HG03139 (cell line): ENCODE measurements around the gene ANXA10.
"Not testable (repeated sequence)": the region's sequence is repeated elsewhere in the genome, so short reads cannot be mapped to it uniquely, and the experiment has no call there.

Experiments
- ATAC-seq: cut with Tn5 transposase; IDR thresholded peaks from one replicate; pipeline ENCODE4 v1.9.1; 2021; ENCODE audit not compliant: unreplicated experiment

Gene ANXA10

DNA sequence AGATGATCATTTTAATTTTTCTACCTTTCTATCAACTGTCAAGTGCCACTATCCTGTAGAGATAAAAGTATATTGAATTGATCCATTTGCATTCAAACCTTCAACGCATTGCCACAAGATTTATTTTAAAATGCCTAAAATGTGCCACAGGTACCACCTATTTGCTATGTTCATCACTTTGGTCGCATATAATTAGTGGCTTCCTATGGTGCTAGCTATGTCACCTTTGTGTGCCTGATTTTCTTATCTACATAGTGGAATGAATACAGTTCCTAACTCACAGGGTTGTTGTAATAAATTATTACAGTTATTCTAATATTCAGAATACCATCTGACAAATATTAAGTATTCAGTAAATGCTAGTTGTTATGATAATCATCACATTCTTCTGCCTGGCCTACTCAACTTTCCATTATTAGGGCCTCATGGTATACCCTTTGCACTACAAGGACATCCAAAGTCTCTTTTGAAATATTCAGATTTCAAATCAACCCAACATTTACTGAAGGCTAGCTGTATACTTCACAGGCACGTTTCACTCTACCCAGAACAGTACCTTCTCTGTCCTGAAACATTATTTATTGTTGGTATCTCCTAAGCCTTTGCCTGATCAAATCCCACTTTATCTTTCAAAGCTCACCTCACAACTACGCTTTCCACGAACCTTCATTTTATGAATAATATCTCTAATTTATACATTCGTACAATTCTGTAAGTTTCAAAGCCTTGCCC lies 62.4 kb downstream of the ANXA10 start:
- ATAC-seq: no peak

DNA sequence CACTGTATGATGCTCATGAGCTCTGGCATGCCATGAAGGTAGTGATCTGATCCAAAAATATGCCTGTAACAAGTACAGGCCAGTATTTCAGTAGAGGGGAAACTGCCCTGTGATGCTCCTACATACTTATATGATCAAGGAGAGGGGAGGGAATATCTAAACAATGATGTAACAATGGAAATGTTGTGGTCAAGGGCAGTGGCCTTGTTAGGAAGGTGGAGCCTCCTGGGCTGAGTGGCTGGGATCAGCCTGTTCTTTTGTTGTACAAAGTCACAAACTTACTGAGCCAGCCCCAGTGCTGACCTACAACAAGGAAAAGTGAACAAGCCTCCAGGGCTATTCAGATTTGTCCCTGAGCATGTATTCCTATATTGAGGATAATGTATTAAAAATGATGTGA lies 70.3 kb downstream of the ANXA10 start:
- ATAC-seq: no peak

DNA sequence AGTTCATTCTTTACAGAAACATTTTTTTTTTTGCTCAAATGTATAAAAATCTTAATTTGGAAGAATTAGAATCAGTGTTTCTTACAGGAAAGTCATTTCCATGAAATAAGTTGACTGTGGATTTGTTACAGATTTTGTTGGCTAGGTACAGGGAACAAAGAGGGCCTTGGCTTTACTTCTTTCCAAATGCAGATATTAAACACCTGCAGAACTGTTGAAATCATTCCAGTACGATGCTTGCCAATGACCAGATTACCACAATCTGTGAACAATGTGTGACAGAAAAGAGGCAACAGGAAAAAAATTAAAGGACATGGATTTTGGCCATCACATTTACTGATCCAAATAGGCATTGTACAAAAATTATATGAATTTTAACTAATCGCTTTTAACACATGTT lies 70.8 kb downstream of the ANXA10 start:
- ATAC-seq: no peak

DNA sequence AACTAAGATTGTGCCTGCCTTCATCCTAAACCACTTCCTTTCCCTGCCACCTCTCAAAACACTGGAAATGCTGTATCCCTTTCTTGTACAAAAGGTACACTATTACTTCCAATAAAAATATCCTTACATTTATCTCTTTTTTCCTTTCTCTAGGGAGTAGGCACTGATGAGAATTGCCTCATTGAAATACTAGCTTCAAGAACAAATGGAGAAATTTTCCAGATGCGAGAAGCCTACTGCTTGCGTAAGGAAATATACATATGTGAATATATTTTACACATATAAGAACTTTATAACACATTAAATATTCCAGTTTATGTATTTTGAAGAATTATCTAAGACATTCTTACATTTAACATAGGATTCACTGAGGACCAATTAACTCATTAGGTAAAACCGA lies 71.7 kb downstream of the ANXA10 start:
- ATAC-seq: no peak

DNA sequence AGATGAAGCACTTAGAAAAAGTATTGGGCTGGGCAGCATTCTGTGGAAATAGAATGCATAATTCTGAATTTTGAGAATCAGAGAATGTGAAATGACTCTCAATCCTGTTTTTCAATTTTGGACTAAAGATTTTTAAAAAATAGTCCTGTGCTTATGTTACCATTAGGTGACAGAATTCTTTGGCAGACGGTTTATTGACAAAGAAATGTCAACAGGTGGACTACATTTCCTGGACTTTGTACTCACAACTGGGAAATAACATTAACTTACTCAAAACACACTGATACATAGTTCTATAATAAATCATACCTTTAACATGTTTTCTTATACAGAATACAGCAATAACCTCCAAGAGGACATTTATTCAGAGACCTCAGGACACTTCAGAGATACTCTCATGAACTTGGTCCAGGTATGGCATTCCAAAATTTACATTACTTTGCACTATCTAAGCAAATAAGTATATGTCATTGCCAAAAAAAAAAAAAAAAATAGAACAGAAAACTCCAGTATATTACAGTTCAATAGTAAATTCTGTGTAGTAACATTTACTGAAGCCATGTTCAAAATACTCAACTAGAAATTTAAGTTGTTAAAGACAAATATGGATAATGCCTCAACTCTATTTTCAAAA lies 72.7 kb downstream of the ANXA10 start:
- no peak for ATAC-seq

DNA sequence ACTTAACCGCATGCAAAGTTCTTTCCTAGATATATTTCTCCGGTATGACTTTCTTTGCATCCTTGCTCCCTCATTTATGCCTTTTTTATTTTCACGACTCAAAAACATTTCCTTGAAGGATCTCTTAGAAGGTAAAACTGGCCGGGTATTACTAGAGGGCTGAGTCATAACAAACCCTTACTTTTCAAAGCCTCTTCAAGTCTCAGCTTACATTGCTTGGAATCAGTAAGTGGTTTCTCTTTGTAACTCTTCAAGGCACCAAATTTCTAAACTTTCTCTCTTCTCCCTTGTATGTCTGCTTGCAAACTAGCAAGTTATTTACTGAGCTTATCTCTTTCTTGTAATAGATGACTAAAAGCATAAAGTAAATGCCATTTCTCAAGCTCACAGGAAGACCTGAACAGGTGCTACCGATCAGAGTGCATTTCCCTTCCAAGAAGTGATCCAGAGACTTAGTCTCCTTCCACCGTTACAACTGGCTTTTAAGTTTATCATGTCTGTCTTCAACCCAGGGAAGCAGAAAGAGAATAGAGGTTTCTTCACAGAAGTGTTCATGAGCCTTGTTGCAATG lies 75.5 kb downstream of the ANXA10 start:
- ATAC-seq: no peak

DNA sequence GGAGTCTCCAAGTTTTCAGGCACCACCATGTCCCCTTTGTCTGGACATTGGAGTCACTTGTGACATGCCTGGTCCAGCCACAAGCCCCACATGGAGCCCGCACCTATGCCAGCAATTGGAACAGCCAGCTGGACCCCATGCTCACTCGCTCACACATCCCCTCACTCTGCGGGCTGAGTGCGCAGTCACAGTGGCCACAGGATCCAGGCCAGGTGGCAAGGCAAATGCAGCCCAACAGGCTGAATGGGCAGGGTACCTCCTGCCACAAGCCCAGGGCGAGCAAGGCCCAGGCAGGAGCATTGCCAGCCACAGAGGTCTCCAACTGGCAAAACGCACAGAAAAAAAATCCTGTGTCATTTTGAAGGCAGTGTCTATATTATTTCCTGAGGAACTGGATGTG lies 82.0 kb downstream of the ANXA10 start:
- ATAC-seq: no peak

DNA sequence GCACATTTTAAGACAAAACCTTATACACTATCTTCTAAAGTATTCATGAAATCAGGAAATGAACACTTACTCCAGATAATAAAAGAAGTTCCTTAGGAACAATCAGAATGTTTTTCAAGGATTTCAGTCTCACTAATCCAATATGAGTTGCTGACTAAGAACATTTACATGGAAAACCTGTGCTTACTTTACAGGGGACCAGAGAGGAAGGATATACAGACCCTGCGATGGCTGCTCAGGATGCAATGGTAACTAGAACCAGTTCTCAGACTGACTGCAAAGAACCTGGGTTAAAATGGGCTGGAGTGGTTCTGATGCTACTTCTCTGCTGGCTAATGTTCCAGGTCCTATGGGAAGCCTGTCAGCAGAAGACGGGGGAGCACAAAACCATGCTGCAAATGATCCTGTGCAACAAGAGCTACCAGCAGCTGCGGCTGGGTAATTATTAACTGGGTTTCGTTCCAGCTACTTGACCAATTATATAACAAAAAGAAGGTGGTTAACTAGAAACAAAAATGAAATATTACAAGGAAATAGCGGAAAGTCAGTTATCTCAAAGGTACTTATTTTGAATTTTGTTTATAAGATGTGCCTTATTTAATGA lies 85.3 kb downstream of the ANXA10 start:
- no peak for ATAC-seq

DNA sequence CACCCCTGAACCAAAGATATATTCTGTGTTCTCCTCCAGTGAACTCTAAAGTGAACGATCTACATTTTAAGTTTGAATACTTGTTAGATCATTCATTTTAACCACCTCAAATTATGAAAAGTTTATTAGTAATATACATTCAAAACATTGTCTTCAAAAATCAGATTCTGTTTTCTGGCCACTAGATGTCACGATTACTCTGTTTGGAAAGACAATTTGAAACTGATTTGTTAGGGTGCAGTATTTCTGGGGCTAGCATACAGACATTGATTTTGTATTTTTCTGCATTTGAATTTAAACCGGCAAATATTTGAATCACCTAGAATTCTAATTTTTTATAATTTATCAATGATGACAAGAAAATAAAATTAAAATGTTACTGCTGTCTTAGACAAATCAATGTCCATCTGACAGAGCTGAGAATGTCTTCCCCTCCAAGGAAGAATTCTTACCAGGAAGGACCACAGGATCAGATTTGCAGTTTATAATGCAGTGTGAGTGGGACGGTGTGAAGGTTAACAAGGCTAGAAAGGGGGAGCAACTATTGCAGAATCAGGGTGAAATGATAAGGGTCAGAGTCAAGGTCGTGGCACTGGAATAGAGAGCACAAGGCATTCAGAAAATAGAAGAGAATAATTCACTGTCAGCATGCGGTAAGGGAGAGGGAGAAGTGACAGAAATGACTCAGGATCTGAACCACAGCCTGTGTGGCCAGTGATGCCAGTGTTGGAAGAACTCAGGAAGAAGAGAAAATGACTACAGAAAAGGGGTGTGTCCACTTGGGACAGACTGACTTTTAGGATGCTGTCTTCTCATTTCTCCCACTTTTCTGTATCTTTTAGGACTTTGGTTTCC lies 91.6 kb downstream of the ANXA10 start:
- no peak for ATAC-seq

DNA sequence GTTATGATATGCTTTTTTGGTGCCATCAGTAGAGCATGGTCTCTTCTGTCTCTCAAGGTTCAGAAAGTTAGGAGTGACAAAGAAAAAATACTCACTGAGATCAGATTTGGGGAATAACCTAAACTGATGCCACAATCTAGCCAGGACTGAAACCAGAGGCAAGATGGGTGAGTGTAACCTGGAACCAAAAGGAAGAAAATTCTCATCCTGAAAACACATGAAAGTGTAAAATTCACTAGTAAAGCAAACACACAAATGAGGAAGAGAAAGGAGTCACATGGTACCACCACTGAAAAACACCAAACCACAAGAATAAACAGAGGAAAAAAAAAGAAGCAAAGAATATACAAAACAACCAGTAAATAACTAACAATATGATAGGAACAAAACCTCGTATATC lies 96.4 kb downstream of the ANXA10 start:
- ATAC-seq: no peak

DNA sequence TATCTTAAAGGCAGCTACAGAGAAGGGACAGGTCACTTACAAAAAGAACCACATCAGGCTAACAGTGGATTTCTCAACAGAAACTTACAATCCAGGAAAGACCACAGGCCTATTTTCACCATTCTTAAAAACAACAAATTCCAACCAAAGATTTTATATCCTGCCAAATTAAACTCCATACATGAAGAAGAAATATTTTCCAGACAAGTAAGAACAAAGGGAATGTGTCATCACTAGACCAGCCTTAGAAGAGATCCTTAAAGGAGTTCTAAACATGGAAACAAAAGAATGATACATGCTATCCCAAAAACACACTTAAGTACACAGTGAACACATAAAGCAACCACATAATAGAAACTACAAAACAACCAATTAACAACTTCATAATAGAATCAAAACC lies 105.6 kb downstream of the ANXA10 start:
- ATAC-seq: no peak

DNA sequence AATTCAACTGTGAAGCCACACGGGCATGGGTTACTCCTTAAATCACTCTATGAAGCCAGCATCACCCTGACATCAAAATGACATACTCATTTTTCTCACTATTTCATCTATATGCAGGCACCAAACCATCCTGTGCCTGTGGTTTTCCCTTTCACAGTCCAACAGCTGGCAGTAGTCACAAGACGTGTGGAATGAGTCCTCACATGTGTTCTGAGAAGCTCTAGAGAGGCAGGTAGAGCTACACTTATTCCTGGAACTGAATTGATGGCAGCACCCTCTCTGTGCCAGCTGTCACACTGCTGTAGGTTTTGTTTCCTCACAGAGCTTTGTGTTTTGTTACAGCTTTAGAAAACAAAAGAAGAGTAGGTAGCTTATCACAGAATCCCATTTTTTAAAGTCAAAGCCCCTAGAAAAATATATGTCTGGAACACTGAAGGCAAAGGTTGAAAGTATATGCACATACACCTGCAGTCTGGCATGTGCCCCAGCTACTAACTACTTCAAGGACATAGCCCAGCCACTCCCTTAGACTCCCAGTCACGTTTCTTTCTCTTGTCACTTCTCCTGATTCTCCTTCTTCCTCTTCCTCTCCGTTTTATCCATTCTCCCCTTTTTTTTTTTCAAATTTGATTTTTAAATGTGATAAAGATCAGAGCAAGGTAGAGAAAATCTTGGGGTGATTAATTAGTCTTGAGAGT lies 107.1 kb downstream of the ANXA10 start:
- no peak for ATAC-seq

DNA sequence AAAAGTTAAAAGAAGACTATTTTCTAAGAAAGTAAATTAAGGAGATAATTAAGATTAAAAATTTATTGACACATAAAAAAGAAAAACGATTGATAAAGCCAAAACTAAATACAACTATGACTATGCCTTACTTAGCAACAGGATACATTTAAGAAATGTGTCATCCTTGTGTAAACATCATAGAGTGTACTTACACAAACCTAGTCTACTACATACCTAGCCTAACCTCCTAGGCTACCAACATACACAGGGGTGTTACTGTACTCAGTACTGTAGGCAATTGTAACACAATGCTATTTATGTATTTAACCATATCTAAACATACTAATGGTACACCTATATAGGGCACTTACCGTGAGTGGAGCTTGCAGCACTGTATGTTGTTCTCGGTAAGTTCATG lies 108.3 kb downstream of the ANXA10 start:
- ATAC-seq: no peak

DNA sequence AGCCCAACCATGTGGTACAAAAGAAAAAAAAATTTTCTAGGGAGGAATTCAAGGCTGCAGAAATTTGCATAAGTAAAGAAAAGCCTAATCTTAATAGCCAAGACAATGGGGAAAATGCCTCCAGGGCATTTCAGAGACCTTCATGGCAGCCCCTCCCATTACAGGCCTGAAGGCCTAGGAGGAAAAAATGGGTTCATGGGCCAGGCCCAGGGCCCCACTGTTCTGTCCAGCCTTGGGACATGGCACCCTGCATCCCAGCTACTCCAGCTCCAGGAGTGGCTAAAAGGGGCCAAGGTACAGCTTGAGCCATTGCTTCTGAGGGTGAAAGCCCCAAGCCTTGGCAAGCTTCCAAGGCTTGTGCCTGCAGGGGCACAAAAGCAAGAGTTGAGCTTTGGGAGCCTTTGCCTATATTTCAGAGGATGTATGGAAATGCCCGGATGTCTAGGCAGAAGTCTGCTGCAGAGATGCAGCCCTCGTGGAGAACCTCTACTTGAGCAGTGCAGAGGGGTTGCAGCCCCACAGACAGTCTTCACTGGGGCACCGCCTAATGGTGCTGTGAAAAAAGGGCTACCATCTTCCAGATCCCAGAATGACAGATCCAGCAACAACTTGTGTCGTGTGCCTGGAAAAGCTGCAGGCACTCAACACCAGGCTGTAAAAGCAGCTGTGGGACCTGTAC lies 111.0 kb downstream of the ANXA10 start:
- no peak for ATAC-seq

DNA sequence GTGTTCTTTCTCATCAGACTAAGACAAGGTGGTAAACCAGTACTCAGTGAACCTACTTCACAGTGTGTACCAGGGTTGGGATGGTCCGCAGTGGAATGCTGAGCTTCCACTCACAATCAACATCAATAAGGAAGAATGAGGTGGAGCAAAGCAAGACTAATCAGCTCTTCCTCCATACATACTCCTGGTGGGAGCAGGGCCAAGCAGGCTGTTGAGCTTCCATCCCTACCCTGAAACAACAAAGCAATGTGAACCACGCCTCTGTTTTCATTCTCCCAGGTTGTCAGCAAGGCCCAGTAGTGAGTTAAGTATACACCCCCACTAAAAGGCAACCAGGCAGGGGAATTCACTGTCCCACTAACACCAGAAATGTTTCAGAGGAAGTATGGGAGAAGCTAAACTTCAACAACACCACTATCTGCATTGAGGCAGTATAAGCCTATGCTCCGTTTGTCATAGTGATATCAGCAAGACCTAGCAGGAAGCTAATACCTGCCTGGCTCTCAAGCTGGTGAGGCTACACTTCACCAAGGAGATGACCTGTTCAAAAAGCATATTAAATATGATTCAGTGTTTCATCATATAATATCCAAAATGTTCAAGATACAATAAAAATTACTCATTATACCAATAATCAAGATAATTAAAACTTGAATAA lies 116.7 kb downstream of the ANXA10 start:
- no peak for ATAC-seq

DNA sequence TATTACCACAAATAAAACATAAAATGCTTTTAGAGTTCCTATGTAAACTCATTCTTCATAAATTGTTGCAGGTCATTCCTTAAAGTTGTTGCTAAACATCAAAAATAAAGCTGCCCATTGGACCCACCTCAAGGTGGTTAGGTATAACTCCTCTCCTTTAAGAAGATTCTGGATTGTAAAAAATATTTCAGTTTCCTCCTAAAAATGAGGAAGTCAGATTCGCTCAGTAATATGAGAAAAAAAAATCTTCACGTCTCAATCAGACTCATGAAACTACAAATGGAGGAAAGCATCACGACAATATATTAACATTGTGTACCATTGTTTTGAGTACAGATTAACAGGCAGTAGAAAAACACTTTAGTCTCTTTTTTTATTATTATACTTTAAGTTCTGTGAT lies 120.3 kb downstream of the ANXA10 start:
- no peak for ATAC-seq

DNA sequence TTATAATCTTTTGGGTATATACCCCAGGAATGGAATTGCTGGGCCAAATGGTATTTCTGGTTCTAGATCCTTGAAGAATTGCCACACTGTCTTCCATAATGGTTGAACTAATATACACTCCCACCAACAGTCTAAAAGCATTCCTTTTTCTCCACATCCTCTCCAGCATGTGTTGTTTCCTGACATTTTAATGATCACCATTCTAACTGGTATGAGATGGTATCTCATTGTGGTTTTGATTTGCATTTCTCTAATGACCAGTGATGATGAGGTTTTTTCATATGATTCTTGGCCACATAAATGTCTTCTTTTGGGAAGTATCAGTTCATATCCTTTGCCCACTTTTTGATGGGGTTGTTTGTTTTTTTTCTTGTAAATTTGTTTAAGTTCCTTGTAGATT lies 121.2 kb downstream of the ANXA10 start:
- not testable (repeated sequence) for ATAC-seq

DNA sequence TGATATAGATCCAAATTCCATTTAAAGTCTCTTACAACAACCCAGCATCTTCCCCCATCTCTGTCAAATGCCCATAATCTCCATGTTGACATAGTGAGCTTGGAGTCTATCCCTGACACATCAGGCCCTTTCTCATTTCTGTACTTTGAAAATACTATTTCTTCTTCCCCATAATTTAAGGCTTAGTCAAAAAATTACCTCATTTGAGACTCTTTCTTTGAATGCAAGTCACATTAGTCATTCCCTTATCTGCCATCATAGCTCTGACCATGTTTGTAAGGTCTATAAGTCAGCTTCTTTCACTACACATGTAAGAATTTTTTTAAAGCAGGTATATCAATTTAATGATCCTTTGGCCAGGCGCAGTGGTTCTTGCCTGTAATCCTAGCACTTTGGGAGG lies 126.3 kb downstream of the ANXA10 start:
- no peak for ATAC-seq

DNA sequence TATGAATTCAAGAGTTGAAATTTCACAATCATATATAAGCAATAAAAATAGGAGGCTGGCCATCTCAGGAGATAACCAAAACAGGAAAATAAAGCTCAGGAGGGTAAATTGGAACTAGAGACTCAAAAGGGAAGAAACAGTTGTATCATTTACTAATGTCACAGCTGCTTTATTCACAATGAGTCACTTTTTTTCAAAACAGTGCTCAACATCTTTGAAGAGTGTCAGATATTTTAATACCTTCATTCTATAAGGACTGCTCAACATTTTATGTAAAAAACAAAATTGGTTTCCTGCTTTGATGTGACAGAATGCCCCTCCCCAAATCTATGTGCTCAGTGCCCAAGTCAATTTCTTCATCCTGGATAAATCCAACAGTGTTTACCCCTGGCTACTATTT lies 128.6 kb downstream of the ANXA10 start:
- no peak for ATAC-seq

DNA sequence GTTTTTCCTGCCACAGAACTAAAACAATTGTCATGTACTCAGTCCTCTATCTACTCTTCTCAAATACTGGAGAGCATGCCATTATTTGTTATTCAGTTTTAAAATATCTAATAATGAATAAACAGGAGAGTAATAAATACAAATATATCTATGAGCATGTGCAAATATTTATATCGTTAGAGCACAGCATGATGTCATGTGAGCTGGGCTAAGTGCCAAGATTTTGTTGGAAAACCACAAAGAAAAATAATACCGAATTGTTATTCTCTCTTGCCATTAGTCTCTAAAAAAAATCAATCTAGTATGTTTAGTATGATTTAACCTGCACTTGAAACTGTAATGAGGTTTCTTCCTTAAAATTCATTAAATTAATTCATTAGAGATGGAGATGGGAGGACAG lies 129.0 kb downstream of the ANXA10 start:
- ATAC-seq: no peak
